NCI-H748 (cell line): ENCODE results near the gene IPO9.
"Not testable (repeated sequence)": the region's sequence is repeated elsewhere in the genome, so short reads cannot be mapped to it uniquely, and the experiment has no call there.

ENCODE experiments used
- DNase-seq: peaks from one replicate; lab custom pipeline; 2025; ENCODE audit not compliant: unreplicated experiment; lab: John Stamatoyannopoulos, UW

The IPO9 gene

GRCh38 chr1:201887116-201887866 lies 58.3 kb downstream of the IPO9 start:
- DNase-seq: no peak

DNA sequence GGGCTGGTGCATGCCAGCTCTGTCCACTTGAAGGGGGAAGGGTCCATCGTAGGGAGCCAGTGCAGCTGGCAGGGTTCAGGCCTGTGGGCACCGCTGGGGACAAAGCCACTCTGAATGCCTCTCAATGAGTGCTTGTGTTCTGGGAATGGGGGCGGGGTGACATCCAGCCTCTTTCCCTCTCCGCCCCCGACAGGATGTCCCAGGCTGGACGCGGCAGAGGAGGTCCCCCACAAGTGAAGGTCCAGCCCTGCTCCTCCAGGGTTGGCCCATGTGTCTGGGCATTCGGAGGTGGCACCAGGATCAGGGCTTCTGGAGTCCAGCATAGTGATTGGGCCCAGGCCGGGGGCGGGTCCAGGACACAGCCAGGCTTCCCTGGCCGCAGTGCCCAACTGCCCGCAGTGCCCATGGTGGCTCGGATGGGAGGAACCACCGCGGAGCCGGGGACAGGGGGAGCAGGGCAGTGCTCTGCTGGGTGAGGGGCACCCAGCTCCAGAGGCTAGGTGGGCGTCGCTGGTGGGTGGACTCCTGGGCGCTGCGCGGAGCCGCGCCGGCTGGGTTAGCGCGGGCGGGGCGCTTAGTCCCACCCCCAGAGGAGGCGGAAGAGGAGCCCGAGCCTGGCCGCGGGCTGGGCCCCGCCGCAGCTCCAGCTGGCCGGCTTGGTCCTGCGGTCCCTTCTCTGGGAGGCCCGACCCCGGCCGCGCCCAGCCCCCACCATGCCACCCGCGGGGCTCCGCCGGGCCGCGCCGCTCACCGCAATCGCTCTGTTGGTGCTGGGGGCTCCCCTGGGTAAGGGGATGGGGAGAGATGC lies 59.5 kb downstream of the IPO9 start, which contains the start of gene SHISA4:
Gene SHISA4, plus strand, starts transcription at position 617 of the 808 bp plus-strand sequence. Its CDS starts 97 bp downstream, at position 714.
- DNase-seq: peak; percentile 56

- no peak for DNase-seq
Measured at GRCh38 chr1:201889090-201889968, 60.4 kb downstream of the IPO9 start.

DNA sequence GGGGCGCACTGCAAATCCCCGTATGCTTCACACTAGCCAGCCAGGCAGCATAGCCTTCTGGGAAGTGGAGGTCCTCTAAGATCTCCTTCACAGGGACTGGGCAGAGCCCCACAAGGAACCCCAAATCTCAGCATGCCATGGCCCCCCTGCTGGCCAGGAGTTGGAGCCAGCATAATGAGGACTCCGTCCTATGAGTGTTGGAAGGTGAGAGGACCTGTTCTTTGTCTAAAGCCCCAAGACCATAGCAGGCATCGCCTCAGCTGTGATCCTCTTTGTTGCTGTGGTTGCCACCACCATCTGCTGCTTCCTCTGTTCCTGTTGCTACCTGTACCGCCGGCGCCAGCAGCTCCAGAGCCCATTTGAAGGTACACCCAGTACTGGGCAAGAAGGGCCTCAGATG lies 61.3 kb downstream of the IPO9 start:
- no peak for DNase-seq

- DNase-seq: no peak
Measured at GRCh38 chr1:201890806-201891450, 62.0 kb downstream of the IPO9 start.

- DNase-seq: no peak
Measured at GRCh38 chr1:201891451-201892045, 62.6 kb downstream of the IPO9 start.

GRCh38 chr1:201892211-201892610 lies 63.3 kb downstream of the IPO9 start:
- DNase-seq: no peak

GRCh38 chr1:201893431-201893830 lies 64.5 kb downstream of the IPO9 start:
- DNase-seq: no peak

DNA sequence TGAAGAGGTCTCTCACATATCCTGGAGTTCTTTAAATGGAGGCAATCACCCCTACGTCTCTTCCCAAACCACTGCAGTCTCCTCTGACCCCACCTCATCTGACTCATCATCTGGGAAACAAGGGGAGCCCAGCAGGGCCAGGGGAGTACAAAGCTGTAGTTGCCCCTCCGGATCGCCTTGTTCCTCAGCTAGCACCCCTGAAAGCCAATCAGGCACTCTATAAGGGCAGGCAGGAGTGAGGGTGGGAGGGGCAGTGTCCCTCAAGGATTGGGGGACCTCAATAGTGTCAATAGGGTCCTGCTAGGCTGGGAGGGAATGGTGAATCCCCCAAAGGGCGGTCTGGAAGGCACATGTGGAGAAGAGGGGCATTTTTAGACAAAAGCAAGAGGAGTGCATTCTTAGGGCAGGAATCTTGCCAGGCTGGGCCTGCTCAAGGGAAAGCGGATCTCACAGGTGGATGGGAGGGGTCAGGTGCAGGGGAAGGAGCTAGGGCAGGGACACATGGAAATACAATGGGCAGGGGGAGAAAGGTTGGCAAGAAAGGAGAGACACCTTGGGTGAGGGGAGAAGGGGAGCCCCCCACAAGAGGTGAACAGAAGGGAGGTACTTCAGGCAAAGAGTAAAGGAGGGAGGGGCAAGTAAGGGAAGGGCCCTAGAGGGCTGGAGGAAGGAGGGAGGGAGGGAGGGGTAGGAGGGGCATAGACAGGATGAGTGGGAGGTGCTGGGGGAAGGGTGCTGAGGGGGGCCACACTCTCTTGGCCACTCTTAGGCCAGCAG lies 65.6 kb downstream of the IPO9 start:
- DNase-seq: no peak

- DNase-seq: no peak
Measured at GRCh38 chr1:201895120-201895665, 66.2 kb downstream of the IPO9 start.

DNA sequence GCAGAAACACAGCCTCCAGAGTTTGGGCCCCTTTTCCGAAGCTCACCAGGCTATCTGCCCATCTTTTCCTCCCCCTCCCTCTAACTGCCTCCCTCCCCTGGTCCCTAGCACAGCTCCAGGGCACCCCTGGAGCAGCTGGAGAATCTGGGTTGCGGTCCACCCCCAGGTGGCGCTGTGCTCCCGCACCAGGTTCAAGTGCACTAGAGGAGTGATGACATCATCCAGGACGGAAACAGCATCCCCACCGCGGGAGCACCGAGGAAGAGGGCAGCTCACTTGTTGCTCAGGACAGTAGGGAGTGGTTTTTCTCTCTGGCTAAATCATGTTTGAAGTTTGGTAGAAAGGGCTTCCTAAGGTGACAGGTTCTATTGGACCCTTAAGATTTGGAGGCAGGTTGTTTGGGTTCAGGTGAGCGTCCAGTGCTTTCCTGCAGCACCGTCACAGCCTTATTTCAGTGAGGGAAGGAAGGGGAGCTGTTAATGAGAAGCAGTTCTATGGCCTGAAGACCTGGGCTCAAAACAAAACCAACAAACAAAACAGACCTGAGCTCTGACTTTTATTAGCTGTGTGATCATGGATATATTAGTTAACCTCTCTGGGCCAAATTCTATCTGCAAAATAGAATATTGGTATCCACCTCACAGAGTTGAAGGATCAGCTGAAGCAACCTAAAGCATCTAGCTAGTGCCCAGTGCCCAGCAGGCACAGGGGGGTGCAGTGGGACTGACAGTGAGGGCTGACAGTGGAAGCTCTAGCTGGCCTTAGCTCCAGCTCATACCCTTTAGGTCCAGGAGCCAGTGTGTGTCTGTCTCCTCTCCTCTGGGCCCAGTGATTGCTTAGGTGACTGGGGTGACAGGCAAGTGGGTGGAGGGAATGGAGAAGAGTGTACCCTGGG lies 67.2 kb downstream of the IPO9 start:
- DNase-seq: peak; percentile 80

DNA sequence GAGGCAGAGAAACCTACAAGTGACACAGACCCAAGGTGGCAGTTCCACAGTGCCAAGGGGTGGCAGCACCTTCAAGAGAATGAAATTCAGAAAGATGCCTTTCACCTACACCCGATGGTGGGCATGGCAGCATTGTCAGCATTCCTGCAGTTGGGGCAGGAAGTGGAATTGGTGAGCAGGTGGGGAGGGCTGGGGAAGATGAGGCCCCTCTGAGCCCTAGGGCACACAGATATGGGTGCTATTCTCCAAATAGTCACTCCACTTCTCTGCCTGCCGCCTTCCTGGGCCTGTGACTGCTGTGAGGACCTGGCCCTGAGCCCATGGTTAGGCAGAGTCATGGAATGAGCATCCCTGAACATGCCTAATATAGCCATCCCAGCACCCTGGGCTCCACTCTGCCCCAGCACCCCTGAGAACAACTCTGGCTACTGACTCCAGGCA lies 68.0 kb downstream of the IPO9 start:
- no peak for DNase-seq

GRCh38 chr1:201898240-201898894 lies 69.4 kb downstream of the IPO9 start:
- DNase-seq: no peak

GRCh38 chr1:201898992-201899391 lies 70.0 kb downstream of the IPO9 start:
- no peak for DNase-seq

GRCh38 chr1:201899683-201900429 lies 70.9 kb downstream of the IPO9 start:
- DNase-seq: no peak

DNA sequence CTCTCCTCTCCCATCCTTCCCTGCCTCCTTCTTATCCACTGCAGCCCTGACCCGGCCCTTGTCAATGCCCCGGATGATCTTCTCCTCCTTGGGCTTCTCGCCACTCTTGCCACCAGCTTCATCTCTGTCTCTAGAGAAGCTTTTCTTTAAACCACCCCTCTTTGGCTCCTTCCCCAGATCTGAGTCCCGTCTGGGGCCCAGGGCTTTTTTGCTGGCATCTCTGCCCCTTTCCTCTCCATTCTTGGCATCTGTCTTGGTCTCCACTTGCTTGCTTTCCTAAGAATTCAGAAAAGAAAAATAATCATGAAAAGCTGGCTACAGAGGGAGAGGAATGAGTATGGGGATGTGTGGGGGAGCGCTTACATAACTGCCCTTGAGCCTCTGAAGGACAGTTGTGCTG lies 71.5 kb downstream of the IPO9 start:
- DNase-seq: no peak

DNA sequence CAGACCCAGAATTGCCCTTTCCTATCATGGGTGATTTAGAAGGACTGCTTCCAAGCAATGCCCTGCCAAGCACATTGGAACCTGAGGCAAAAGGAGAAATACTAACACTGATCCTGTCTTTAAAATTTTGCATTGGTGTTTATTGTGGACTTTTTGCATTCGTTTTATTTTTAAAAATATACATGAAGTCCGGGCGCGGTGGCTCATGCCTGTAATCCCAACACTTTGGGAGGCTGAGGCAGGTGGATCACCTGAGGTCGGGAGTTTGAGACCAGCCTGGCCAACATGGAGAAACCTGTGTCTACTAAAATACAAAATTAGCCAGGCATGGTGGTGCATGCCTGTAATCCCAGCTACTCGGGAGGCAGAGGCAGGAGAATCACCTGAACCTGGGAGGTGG lies 72.1 kb downstream of the IPO9 start:
- DNase-seq: not testable (repeated sequence)
